Fibroblast of villous mesenchyme (primary cell): ENCODE results near the gene CEP350. TPM values are rescaled to one million over a fixed set of nuclear protein-coding genes. Genes with fewer than 3 reads are reported as not detected.
A peak's percentile ranks its signal among the peaks of the same experiment; 100 is the strongest.

Source experiments
- DNase-seq: peaks from one replicate; pipeline ENCODE4 v3.0.0-alpha.2; 2010; ENCODE audit warnings: low read depth
- H3K4me3 ChIP-seq: 2 replicates; pipeline ENCODE4 v1.5.1; 2011; ENCODE audit warnings: low read depth, mild to moderate bottlenecking, low read length
- total RNA-seq: library from RNA; depleted of rRNA; stranded (reverse); fragments of >200 nt; gene quantifications from 2 replicates; pipeline ENCODE4 v1.2.3, GENCODE V29; 2012
- TF ChIP-seq, protein P1 (sequence below): IDR thresholded peaks from 2 replicates; pipeline ENCODE4 v1.5.1; 2012; ENCODE audit warnings: low read depth, mild to moderate bottlenecking, low read length; ENCODE audit not compliant: insufficient read depth

CEP350 gene
- total RNA-seq, 1 donor, result 72.1 TPM

DNA sequence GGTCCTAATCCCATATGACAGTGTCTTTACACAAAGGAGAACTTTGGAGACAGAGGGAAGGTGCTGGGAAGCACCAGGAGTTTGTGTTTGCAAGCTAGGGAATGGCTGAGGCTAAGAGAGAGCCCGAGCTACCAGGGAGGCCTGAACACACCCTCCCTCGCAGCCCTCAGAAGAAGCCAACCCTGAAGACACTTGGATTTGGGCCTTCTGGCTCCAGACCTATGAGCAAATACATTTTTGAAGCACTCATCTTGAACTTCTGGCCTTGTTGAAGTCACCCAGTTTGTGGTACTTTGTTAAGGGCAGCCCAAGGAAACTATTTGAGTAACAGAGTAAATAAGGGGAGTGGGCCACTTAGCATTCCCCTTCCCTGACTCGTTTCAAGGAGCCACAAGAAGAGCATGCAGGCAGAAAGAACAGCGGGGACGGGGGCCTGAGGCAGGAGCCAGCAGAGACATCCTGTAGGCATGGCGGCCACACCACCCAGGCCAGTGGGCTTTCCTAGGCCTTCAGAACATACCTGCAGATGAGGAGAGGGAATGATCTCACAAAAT is 186.8 kb downstream of the CEP350 start:
- no peak overlapping the region for H3K4me3 ChIP-seq
- no peak for DNase-seq
- TF ChIP-seq, protein P1, sequence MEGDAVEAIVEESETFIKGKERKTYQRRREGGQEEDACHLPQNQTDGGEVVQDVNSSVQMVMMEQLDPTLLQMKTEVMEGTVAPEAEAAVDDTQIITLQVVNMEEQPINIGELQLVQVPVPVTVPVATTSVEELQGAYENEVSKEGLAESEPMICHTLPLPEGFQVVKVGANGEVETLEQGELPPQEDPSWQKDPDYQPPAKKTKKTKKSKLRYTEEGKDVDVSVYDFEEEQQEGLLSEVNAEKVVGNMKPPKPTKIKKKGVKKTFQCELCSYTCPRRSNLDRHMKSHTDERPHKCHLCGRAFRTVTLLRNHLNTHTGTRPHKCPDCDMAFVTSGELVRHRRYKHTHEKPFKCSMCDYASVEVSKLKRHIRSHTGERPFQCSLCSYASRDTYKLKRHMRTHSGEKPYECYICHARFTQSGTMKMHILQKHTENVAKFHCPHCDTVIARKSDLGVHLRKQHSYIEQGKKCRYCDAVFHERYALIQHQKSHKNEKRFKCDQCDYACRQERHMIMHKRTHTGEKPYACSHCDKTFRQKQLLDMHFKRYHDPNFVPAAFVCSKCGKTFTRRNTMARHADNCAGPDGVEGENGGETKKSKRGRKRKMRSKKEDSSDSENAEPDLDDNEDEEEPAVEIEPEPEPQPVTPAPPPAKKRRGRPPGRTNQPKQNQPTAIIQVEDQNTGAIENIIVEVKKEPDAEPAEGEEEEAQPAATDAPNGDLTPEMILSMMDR, result no peak

DNA sequence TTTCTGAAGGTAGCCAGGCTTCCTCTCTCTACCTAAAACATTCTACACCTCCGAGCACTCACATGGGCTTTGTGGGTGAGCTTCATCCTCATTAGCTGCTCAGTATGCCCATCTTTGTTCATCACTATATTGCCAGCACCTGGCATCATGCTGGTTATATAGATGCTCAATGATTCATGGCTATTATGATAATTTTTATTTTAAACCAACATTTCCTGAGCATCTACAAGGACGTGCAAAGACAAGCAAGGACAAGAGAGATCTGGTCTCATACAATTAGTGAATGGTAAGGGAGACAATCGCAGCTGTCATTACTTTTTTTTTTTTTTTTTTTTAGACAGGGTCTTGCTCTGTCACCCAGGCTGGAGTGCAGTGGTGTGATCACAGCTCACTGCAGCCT is 188.7 kb downstream of the CEP350 start:
- no peak for DNase-seq
- TF ChIP-seq, protein P1, result no peak
- no peak overlapping the region for H3K4me3 ChIP-seq

DNA sequence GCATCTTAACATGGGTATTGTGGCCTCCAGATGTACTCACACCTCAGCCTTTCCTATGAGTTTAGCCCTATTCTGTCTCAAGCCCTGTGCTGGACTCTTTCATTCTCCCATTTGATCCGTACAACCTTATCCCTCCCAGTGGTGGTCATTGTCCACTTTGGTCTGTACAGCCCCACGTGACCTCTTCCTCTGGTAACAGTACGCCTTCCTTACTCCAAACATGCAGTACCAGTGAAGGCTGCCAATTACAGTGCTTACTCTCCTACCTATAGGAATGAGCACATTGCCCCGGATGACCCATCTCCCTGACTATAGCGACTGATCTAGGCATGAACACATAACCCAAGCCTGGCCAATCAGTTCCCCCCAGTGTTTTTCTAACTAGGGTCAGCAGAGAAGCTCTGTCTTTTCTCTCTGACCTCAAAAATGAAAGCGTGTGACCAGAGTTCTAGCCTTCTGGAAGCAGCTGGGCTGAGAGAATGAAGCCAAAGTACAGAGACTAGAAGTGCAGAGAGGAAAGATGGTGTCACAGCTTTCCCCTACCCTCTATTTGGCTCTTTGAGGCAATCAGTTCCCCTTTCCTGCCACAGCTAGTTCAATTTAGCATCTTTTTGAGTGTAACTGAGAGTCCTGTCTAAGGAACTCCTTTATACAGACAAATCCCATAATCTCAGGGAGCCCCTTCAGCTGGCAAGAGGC is 190.2 kb downstream of the CEP350 start:
- H3K4me3 ChIP-seq, result no peak overlapping the region
- TF ChIP-seq, protein P1, result no peak
- no peak for DNase-seq

DNA sequence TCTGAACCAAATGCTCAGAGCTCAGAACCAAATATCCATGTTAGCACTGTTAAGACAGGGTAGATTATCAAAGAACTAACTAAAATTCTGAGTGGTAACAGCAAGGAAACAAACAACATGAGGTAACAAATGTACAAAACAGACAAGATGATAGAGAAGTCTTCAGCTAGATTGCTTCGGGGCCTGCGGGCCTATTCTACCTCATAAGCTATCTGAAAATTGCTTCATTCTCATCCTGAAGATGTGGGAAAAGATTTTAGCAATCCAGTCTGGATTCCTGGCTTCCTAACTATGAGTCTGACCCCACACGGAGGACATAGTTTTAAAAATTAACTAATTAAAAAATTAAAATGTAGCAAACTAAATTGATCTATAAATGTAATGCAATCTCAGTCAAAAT is 190.8 kb downstream of the CEP350 start:
- H3K4me3 ChIP-seq, result no peak overlapping the region
- no peak for DNase-seq
- TF ChIP-seq, protein P1, result no peak

DNA sequence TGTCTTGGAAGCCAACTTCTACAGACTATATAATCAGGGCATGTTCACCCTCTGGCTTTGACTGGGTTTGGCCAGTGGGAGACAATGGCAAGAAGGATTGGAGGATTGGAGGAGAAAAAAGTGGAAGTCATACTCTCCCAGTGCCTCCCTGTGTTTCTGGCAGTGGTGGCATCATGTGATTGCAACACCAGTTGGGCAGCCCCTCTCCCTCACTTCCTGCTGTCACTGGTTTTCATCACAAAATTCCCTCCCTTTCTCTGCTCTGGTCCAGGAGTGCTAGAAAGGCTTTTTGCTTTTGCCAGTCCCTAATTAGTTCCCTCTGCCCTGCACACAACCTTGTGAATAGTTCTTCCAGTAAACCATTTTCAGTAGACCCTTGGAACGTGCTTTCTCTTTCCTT is 196.4 kb downstream of the CEP350 start:
- TF ChIP-seq, protein P1, result no peak
- peak; percentile 70 for DNase-seq
- no peak overlapping the region for H3K4me3 ChIP-seq

DNA sequence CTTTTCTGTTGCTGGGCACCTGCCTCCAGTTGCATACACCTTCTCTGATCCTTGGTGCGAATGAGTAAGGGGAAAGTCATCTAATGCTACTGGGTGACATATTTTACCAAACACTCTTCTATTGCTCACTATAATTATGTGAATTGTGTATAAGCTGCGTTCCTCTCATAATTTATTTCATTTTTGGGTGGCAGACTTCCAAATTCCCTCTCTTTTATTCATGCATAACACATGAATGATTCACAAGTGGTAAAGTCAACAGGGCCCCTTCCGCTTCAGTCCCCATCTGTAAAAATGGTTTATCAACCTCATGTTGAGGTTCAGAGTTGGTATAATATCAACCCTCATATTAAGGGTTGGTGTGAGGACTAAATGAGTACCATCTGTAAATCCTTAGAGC is 196.9 kb downstream of the CEP350 start:
- peak; percentile 69 for DNase-seq
- TF ChIP-seq, protein P1, result no peak
- no peak overlapping the region for H3K4me3 ChIP-seq

DNA sequence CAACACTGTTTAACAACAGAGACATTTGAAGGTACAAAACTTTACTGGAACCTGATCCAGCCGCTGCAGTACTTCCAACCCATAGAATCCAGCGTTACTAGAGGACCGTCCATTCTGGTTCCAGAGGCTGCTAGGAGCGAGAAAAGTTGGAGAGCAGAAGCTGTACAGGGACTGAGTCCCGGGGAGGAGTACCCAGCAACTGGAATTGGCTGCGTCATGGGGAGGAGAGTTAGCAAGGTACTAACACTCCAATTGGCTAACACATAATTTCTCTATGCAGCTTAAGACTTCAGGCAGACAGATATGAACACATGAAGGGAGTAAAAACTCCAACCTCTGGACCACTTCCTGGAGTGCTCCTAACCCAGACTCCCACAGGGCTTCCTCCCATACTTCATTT is 198.0 kb downstream of the CEP350 start:
- H3K4me3 ChIP-seq, result no peak overlapping the region
- DNase-seq, result no peak
- TF ChIP-seq, protein P1, result no peak
